ENCODE measurements around the gene NDUFA1.

DNA sequence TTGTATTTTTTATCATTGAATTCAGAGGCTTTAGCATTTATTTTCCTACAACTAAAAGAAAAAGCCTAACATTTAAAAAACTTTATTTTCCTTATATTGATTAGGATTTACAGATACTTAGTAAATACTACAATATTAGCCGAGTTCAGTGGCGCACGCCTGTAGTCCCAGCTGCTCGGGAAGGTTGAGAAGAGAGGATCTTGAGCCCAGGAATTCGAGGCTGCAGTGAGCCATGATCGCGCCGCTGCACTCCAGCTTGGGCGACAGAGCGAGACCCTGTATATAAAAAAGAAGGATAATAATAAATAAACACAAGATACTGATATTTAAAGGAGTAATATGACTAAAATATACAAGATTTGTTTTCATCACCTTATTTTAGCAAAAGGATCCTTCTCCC is 18.2 kb upstream of the NDUFA1 start:
- TF ChIP-seq, protein P1, sequence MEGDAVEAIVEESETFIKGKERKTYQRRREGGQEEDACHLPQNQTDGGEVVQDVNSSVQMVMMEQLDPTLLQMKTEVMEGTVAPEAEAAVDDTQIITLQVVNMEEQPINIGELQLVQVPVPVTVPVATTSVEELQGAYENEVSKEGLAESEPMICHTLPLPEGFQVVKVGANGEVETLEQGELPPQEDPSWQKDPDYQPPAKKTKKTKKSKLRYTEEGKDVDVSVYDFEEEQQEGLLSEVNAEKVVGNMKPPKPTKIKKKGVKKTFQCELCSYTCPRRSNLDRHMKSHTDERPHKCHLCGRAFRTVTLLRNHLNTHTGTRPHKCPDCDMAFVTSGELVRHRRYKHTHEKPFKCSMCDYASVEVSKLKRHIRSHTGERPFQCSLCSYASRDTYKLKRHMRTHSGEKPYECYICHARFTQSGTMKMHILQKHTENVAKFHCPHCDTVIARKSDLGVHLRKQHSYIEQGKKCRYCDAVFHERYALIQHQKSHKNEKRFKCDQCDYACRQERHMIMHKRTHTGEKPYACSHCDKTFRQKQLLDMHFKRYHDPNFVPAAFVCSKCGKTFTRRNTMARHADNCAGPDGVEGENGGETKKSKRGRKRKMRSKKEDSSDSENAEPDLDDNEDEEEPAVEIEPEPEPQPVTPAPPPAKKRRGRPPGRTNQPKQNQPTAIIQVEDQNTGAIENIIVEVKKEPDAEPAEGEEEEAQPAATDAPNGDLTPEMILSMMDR (IDR thresholded peaks at IDR 0.05): no peak
- no peak for TF ChIP-seq POLR2A (IDR thresholded peaks at IDR 0.05)
